Choroid plexus epithelial cell (primary cell): ENCODE results near the gene SEC22C.
A peak's percentile ranks its signal among the peaks of the same experiment; 100 is the strongest.
"Not testable (repeated sequence)": the region's sequence is repeated elsewhere in the genome, so short reads cannot be mapped to it uniquely, and the experiment has no call there.

Experiments
- DNase-seq: peaks from one replicate; pipeline ENCODE4 v3.0.0-alpha.2; 2010; ENCODE audit warnings: low read depth
- H3K4me3 ChIP-seq: 2 replicates; pipeline ENCODE4 v1.5.1; 2011; ENCODE audit warnings: low read depth, mild to moderate bottlenecking, control low read depth, low read length, moderate library complexity
- CTCF ChIP-seq: conservative IDR thresholded peaks from 2 replicates; pipeline ENCODE4 v1.5.1; 2011; ENCODE audit warnings: low read depth, mild to moderate bottlenecking, control low read depth, inconsistent platforms, low read length, moderate library complexity

SEC22C gene

GRCh38 chr3:42602961-42603360, 21.2 kb upstream of the SEC22C start:
- no peak for DNase-seq
- no peak overlapping the region for H3K4me3 ChIP-seq
- no peak for TF ChIP-seq CTCF

- TF ChIP-seq CTCF = peak; percentile 26
- DNase-seq = peak; percentile 36
- H3K4me3 ChIP-seq = peak overlapping the region; percentile 88
Observed at GRCh38 chr3:42601896-42602581, 20.3 kb upstream of the SEC22C start.

GRCh38 chr3:42600958-42601675, 19.4 kb upstream of the SEC22C start:
- TF ChIP-seq CTCF = peak; percentile 35

GRCh38 chr3:42600111-42600957, 18.6 kb upstream of the SEC22C start, which contains the start of gene NKTR:
TSS of gene NKTR (plus strand) at chr3:42600686. CDS start at chr3:42601007, 321 bp downstream.
- DNase-seq = peak; percentile 99
- H3K4me3 ChIP-seq = peak within 1 kb of the TSS; percentile 88
- no peak for TF ChIP-seq CTCF

More at GRCh38 chr3:42600958-42601675, 19.4 kb upstream of the SEC22C start:
- H3K4me3 ChIP-seq = peak overlapping the region; percentile 88
- DNase-seq = peak; percentile 74

GRCh38 chr3:42597098-42597497, 15.3 kb upstream of the SEC22C start:
- not testable (repeated sequence) for DNase-seq, H3K4me3 ChIP-seq

- no peak for DNase-seq
- no peak for TF ChIP-seq CTCF
- no peak overlapping the region for H3K4me3 ChIP-seq
Observed at GRCh38 chr3:42595682-42596081, 13.9 kb upstream of the SEC22C start.

GRCh38 chr3:42593635-42594034, 11.9 kb upstream of the SEC22C start:
- no peak for TF ChIP-seq CTCF
- DNase-seq = no peak
- H3K4me3 ChIP-seq = no peak overlapping the region
